Astrocyte (in vitro differentiated cells and primary cell): ENCODE results near the gene PTPRU. TPM values are rescaled to one million over a fixed set of nuclear protein-coding genes. Genes with fewer than 3 reads are reported as not detected.

Experiments used
- DNase-seq: peaks from one replicate; pipeline ENCODE4 v3.0.0-alpha.2; 2010; ENCODE audit warnings: low read depth
- FAIRE-seq: peaks from 2 replicates; lab custom pipeline; 2011; peaks lifted over from hg19 to GRCh38; lab: Jason Lieb, UNC
- H2AFZ ChIP-seq: 2 replicates; pipeline ENCODE4 v1.6.0; 2012; ENCODE audit warnings: low read depth, low read length, inconsistent platforms
- H3K27ac ChIP-seq: 2 replicates; pipeline ENCODE4 v1.5.1; 2011; ENCODE audit warnings: low read depth, low read length, inconsistent platforms
- H3K27me3 ChIP-seq: 2 replicates; pipeline ENCODE4 v1.6.0; 2011; ENCODE audit warnings: low read length, inconsistent platforms; ENCODE audit not compliant: insufficient read depth
- H3K36me3 ChIP-seq: 2 replicates; pipeline ENCODE4 v1.5.1; 2011; ENCODE audit warnings: low read length, inconsistent platforms; ENCODE audit not compliant: insufficient read depth
- H3K4me1 ChIP-seq: 2 replicates; pipeline ENCODE4 v1.5.1; 2011; ENCODE audit warnings: low read length, inconsistent platforms; ENCODE audit not compliant: insufficient read depth
- H3K4me2 ChIP-seq: 2 replicates; pipeline ENCODE4 v1.6.0; 2012; ENCODE audit warnings: low read length, inconsistent platforms
- H3K4me3 ChIP-seq: 2 replicates; pipeline ENCODE4 v1.5.1; 2011; ENCODE audit warnings: low read depth, mild to moderate bottlenecking, low read length, inconsistent platforms; ENCODE audit not compliant: insufficient read depth
- H3K79me2 ChIP-seq: 2 replicates; pipeline ENCODE4 v1.6.0; 2012; ENCODE audit warnings: mild to moderate bottlenecking, low read length, inconsistent platforms; ENCODE audit not compliant: insufficient read depth
- H3K9ac ChIP-seq: 2 replicates; pipeline ENCODE4 v1.6.0; 2012; ENCODE audit warnings: mild to moderate bottlenecking, low read length, inconsistent platforms
- H3K9me3 ChIP-seq: 2 replicates; pipeline ENCODE4 v1.5.1; 2012; ENCODE audit warnings: low read depth, mild to moderate bottlenecking, low read length, inconsistent platforms; ENCODE audit not compliant: insufficient read depth
- H4K20me1 ChIP-seq: 2 replicates; pipeline ENCODE4 v1.6.0; 2012; ENCODE audit warnings: low read length, inconsistent platforms; ENCODE audit not compliant: insufficient read depth
- H3K27ac Mint-ChIP-seq: one replicate; pipeline ENCODE4 v1.8.0; 2021; ENCODE audit warnings: mild to moderate bottlenecking, mixed read lengths; ENCODE audit not compliant: unreplicated experiment
- H3K27me3 Mint-ChIP-seq: one replicate; pipeline ENCODE4 v1.8.0; 2021; ENCODE audit warnings: low read depth, mixed read lengths; ENCODE audit not compliant: unreplicated experiment
- H3K36me3 Mint-ChIP-seq: one replicate; pipeline ENCODE4 v1.8.0; 2021; ENCODE audit warnings: low read depth, mixed read lengths; ENCODE audit not compliant: unreplicated experiment
- H3K4me1 Mint-ChIP-seq: one replicate; pipeline ENCODE4 v1.8.0; 2021; ENCODE audit warnings: low read depth, mixed read lengths; ENCODE audit not compliant: unreplicated experiment
- H3K4me3 Mint-ChIP-seq: one replicate; pipeline ENCODE4 v1.8.0; 2021; ENCODE audit warnings: mild to moderate bottlenecking, moderate library complexity, mixed read lengths; ENCODE audit not compliant: unreplicated experiment
- H3K9me3 Mint-ChIP-seq: one replicate; pipeline ENCODE4 v1.8.0; 2021; ENCODE audit warnings: mild to moderate bottlenecking, mixed read lengths; ENCODE audit not compliant: unreplicated experiment
- CTCF ChIP-seq: IDR thresholded peaks from 2 replicates; pipeline ENCODE4 v1.5.1; 2011; ENCODE audit warnings: low read depth, mild to moderate bottlenecking, inconsistent platforms, low read length, moderate library complexity; ENCODE audit not compliant: insufficient read depth
- EZH2 ChIP-seq: IDR thresholded peaks from 2 replicates; pipeline ENCODE4 v1.6.1; 2012; ENCODE audit warnings: mild to moderate bottlenecking, low read length, inconsistent platforms; ENCODE audit not compliant: insufficient read depth
- total RNA-seq: library from RNA; stranded (reverse); gene quantifications from 2 replicates; pipeline ENCODE4 v1.2.1, GENCODE V29; 2021

The PTPRU gene
- total RNA-seq, 1 donor from 2014 or later, result 36.6 TPM

- Mint-ChIP-seq H3K4me1 (peaks cover 7% of the 10 kb centered on the region), H3K9me3 (no peaks in the 10 kb centered on the region), H3K27me3 (peaks cover 11% of the 10 kb centered on the region), H3K36me3 (peaks cover 8% of the 10 kb centered on the region), H3K4me3 (no peak overlapping the region), H3K27ac (no peak overlapping the region)
- Histone ChIP-seq H3K9me3 (no peaks in the 10 kb centered on the region), H3K4me2 (no peak overlapping the region), H3K27me3 (peaks cover 4% of the 10 kb centered on the region), H3K4me3 (no peak overlapping the region), H2AFZ (no peak overlapping the region), H3K9ac (no peak overlapping the region), H3K79me2 (no peaks in the 10 kb centered on the region), H3K27ac (no peak overlapping the region), H3K36me3 (peaks cover 3% of the 10 kb centered on the region), H3K4me1 (no peaks in the 10 kb centered on the region), H4K20me1 (no peaks in the 10 kb centered on the region)
- no peak for DNase-seq
- FAIRE-seq, result no peak
- TF ChIP-seq EZH2 (no peak), CTCF (no peak)
Measured at GRCh38 chr1:29330089-29330488, 93.8 kb downstream of the PTPRU start.

GRCh38 chr1:29330856-29331255, 94.5 kb downstream of the PTPRU start:
- TF ChIP-seq CTCF, result no peak
- no peak for TF ChIP-seq EZH2
- Histone ChIP-seq H4K20me1 (no peaks in the 10 kb centered on the region), H3K9ac (no peak overlapping the region), H3K4me2 (no peak overlapping the region), H3K36me3 (peaks cover 3% of the 10 kb centered on the region), H3K79me2 (no peaks in the 10 kb centered on the region), H3K4me3 (no peak overlapping the region), H3K27ac (no peak overlapping the region), H3K9me3 (no peaks in the 10 kb centered on the region), H3K27me3 (peaks cover 5% of the 10 kb centered on the region), H2AFZ (no peak overlapping the region), H3K4me1 (no peaks in the 10 kb centered on the region)
- Mint-ChIP-seq H3K36me3 (peaks cover 8% of the 10 kb centered on the region), H3K27ac (no peak overlapping the region), H3K9me3 (no peaks in the 10 kb centered on the region), H3K4me1 (peaks cover 7% of the 10 kb centered on the region), H3K4me3 (no peak overlapping the region), H3K27me3 (peaks cover 18% of the 10 kb centered on the region)
- DNase-seq (no peak), FAIRE-seq (no peak)

GRCh38 chr1:29331309-29331708, 95.0 kb downstream of the PTPRU start:
- Histone ChIP-seq H3K27me3 (peaks cover 6% of the 10 kb centered on the region), H3K9ac (no peak overlapping the region), H3K27ac (no peak overlapping the region), H3K79me2 (no peaks in the 10 kb centered on the region), H3K4me1 (no peaks in the 10 kb centered on the region), H4K20me1 (no peaks in the 10 kb centered on the region), H3K36me3 (peaks cover 3% of the 10 kb centered on the region), H3K4me2 (no peak overlapping the region), H3K4me3 (no peak overlapping the region), H2AFZ (no peak overlapping the region), H3K9me3 (no peaks in the 10 kb centered on the region)
- Mint-ChIP-seq H3K27ac (no peak overlapping the region), H3K9me3 (no peaks in the 10 kb centered on the region), H3K36me3 (peaks cover 4% of the 10 kb centered on the region), H3K4me3 (no peak overlapping the region), H3K4me1 (peaks cover 7% of the 10 kb centered on the region), H3K27me3 (peaks cover 21% of the 10 kb centered on the region)
- TF ChIP-seq CTCF, result no peak
- DNase-seq (no peak), FAIRE-seq (no peak)
